ENCODE data around the gene PFDN6. TPM values are rescaled to one million over a fixed set of nuclear protein-coding genes. Genes with fewer than 3 reads are reported as not detected.
A peak's percentile ranks its signal among the peaks of the same experiment; 100 is the strongest.

Gene PFDN6
- total and polyA plus RNA-seq, 3 donors from 2014 or later: 45.5 to 123 (median 56.2) TPM

GRCh38 chr6:33315793-33316602 is 26.6 kb downstream of the PFDN6 start:
- no peak for DNase-seq
- intact Hi-C loops (cut with DNase I; ENCODE audit: low total_unique reads): loop anchor here (10.0 kb wide), 2 partner anchors 99 to 111 kb away; partner anchors contain the start of genes CUTA, HSD17B8, PHF1 and RING1
- Histone ChIP-seq H3K36me3 (ENCODE audit: low read depth, missing control alignments) (no peaks in the 10 kb centered on the region), H3K9me3 (no peaks in the 10 kb centered on the region), H3K4me3 (no peak overlapping the region), H3K4me1 (peaks cover 49% of the 10 kb centered on the region), H3K27me3 (no peaks in the 10 kb centered on the region), H3K27ac (peak overlapping the region in 1 of 2 donors; percentile 97)
- TF ChIP-seq CTCF (IDR thresholded peaks at IDR 0.05) (no peak), POLR2A (IDR thresholded peaks at IDR 0.05) (no peak)
- 61 to 69% methylated on average over 10 to 17 of the region's 17 CpGs for WGBS, 2 donors

- Histone ChIP-seq H3K27ac (peak overlapping the region; percentile 82 to 89), H3K9me3 (no peaks in the 10 kb centered on the region), H3K4me3 (peak overlapping the region; percentile 50 to 52), H3K27me3 (no peaks in the 10 kb centered on the region), H3K4me1 (peaks cover 49% of the 10 kb centered on the region), H3K36me3 (ENCODE audit: low read depth, missing control alignments) (no peaks in the 10 kb centered on the region)
- 42 to 56% methylated on average over 11 to 19 of the region's 19 CpGs for WGBS, 2 donors
- TF ChIP-seq CTCF (IDR thresholded peaks at IDR 0.05): no peak
- no peak for TF ChIP-seq POLR2A (IDR thresholded peaks at IDR 0.05)
- DNase-seq: no peak
- intact Hi-C loops (cut with DNase I; ENCODE audit: low total_unique reads): loop anchor here (10.0 kb wide), 2 partner anchors 98 to 112 kb away; partner anchors contain the start of genes CUTA, HSD17B8, PHF1 and RING1
Observed at GRCh38 chr6:33316603-33317418, 27.4 kb downstream of the PFDN6 start.

- 0 to 2% methylated on average over 11 to 22 of the region's 27 CpGs for WGBS, 2 donors
- Histone ChIP-seq H3K4me1 (peaks cover 47% of the 10 kb centered on the region), H3K9me3 (no peaks in the 10 kb centered on the region), H3K27me3 (no peaks in the 10 kb centered on the region), H3K4me3 (peak overlapping the region; percentile 50 to 52), H3K36me3 (ENCODE audit: low read depth, missing control alignments) (no peaks in the 10 kb centered on the region), H3K27ac (peak overlapping the region; percentile 82 to 89)
- intact Hi-C loops (cut with DNase I; ENCODE audit: low total_unique reads): loop anchor here (10.0 kb wide), 2 partner anchors 97 to 113 kb away; partner anchors contain the start of genes CUTA, HSD17B8, PHF1 and RING1
- TF ChIP-seq CTCF (IDR thresholded peaks at IDR 0.05) (no peak), POLR2A (IDR thresholded peaks at IDR 0.05) (no peak)
- DNase-seq: peak; percentile 71
Observed at GRCh38 chr6:33317419-33317668, 27.9 kb downstream of the PFDN6 start.

GRCh38 chr6:33317669-33318425 is 28.4 kb downstream of the PFDN6 start, which contains the start of gene ZBTB22:
Gene ZBTB22 (minus strand): TSS chr6:33317744. CDS start chr6:33316916, 828 bp downstream.
- WGBS, 2 donors: 1% methylated on average over 30 of the region's 44 CpGs
- H3K9me3 ChIP-seq: no peaks in the 10 kb centered on the region
- intact Hi-C loops (cut with DNase I; ENCODE audit: low total_unique reads): loop anchor here (10.0 kb wide), 2 partner anchors 97 to 113 kb away; partner anchors contain the start of genes CUTA, HSD17B8, PHF1 and RING1
- TF ChIP-seq POLR2A (IDR thresholded peaks at IDR 0.05): no peak
- TF ChIP-seq CTCF (IDR thresholded peaks at IDR 0.05): peak in 2 of 3 experiments; percentile 19 to 35
- peaks cover 45% of the 10 kb centered on the region for H3K4me1 ChIP-seq
- H3K27me3 ChIP-seq: no peaks in the 10 kb centered on the region
- H3K36me3 ChIP-seq (ENCODE audit: low read depth, missing control alignments): no peaks in the 10 kb centered on the region
- peak within 1 kb of the TSS; percentile 82 to 89 for H3K27ac ChIP-seq
- DNase-seq: peak; percentile 100
- H3K4me3 ChIP-seq: peak within 1 kb of the TSS; percentile 50 to 52

Measured in testis (tissue), 3 donors.